DND-41 (cell line): ENCODE measurements around the gene AHNAK2.

Experiments used
- ATAC-seq: fragments of 200-7000 bp; cut with Tn5 transposase; 3 replicates; pipeline ENCODE4 v1.9.1; 2021; ENCODE audit warnings: low read depth; ENCODE audit not compliant: insufficient read depth
- DNase-seq: peaks from one replicate; pipeline ENCODE4 v3.0.0-alpha.2; 2020
- H2AFZ ChIP-seq: 2 replicates; pipeline ENCODE4 v1.6.0; 2012; ENCODE audit warnings: low read depth, low read length
- H3K27ac ChIP-seq: 2 replicates; pipeline ENCODE4 v1.5.1; 2012; ENCODE audit warnings: low read length, inconsistent platforms
- H3K27me3 ChIP-seq: fragments of 200-600 bp; sonication (generic); 2 replicates; pipeline ENCODE4 v1.6.0; 2012; ENCODE audit warnings: low read length, mild to moderate bottlenecking, inconsistent platforms; ENCODE audit not compliant: insufficient read depth, poor library complexity
- H3K36me3 ChIP-seq: 2 replicates; pipeline ENCODE4 v1.5.1; 2012; ENCODE audit warnings: low read length, inconsistent platforms; ENCODE audit not compliant: insufficient read depth
- H3K4me1 ChIP-seq: 2 replicates; pipeline ENCODE4 v1.5.1; 2012; ENCODE audit warnings: mild to moderate bottlenecking, low read length; ENCODE audit not compliant: insufficient read depth
- H3K4me2 ChIP-seq: 2 replicates; pipeline ENCODE4 v1.6.0; 2012; ENCODE audit warnings: mild to moderate bottlenecking, moderate library complexity, low read length, inconsistent platforms; ENCODE audit not compliant: insufficient read depth
- H3K4me3 ChIP-seq, 2 experiments: fragments of 200-600 bp in 1 of 2; shearing (Covaris generic) in 1 of 2; 2 replicates each; pipeline ENCODE4 v1.5.1; 2012 to 2016; ENCODE audit warnings: inconsistent platforms in 2 of 2, low read length in 2 of 2, mild to moderate bottlenecking in 2 of 2, low read depth in 1 of 2, moderate library complexity in 1 of 2
- H3K79me2 ChIP-seq: 2 replicates; pipeline ENCODE4 v1.6.0; 2012; ENCODE audit warnings: low read length, inconsistent platforms; ENCODE audit not compliant: insufficient read depth
- H3K9ac ChIP-seq: 2 replicates; pipeline ENCODE4 v1.6.0; 2012; ENCODE audit warnings: low read depth, mild to moderate bottlenecking, inconsistent platforms, low read length, moderate library complexity
- H3K9me3 ChIP-seq: 2 replicates; pipeline ENCODE4 v1.5.1; 2012; ENCODE audit warnings: low read length, moderate library complexity, mild to moderate bottlenecking, inconsistent platforms; ENCODE audit not compliant: insufficient read depth, severe bottlenecking
- H4K20me1 ChIP-seq: 2 replicates; pipeline ENCODE4 v1.6.0; 2012; ENCODE audit warnings: low read length; ENCODE audit not compliant: insufficient read depth
- CTCF ChIP-seq: IDR thresholded peaks from 2 replicates; pipeline ENCODE4 v1.5.1; 2012; ENCODE audit warnings: borderline replicate concordance, low read length, moderate library complexity, mild to moderate bottlenecking; ENCODE audit not compliant: poor library complexity, severe bottlenecking; ENCODE audit errors: extremely low read depth
- EZH2 ChIP-seq: IDR thresholded peaks from 3 replicates; pipeline ENCODE4 v1.6.1; 2012; ENCODE audit warnings: borderline replicate concordance, low read depth, mild to moderate bottlenecking, moderate library complexity, low read length, inconsistent platforms; ENCODE audit not compliant: severe bottlenecking

The AHNAK2 gene

GRCh38 chr14:104996032-104996431, 17.9 kb upstream of the AHNAK2 start:
- Histone ChIP-seq H3K4me3 (no peak overlapping the region), H3K4me1 (no peaks in the 10 kb centered on the region), H2AFZ (no peak overlapping the region), H3K36me3 (no peaks in the 10 kb centered on the region; the same call in 1 of the 2 replicates), H4K20me1 (0 out of 2 replicates have a peak, but pooled peaks cover 3% of the 10 kb centered on the region), H3K4me2 (no peak overlapping the region), H3K27ac (no peak overlapping the region), H3K9me3 (no peaks in the 10 kb centered on the region), H3K9ac (no peak overlapping the region), H3K79me2 (no peaks in the 10 kb centered on the region; the same call in 1 of the 2 replicates), H3K27me3 (no peaks in the 10 kb centered on the region)
- ATAC-seq = no peak
- DNase-seq = no peak
- no peak for TF ChIP-seq CTCF
- TF ChIP-seq EZH2 = no peak

GRCh38 chr14:104994978-104995377, 16.8 kb upstream of the AHNAK2 start:
- no peaks in the 10 kb centered on the region; the same call in 1 of the 2 replicates for H3K36me3 ChIP-seq
- no peak overlapping the region for H2AFZ ChIP-seq
- H3K27ac ChIP-seq = no peak overlapping the region
- DNase-seq = no peak
- no peak for ATAC-seq
- no peak overlapping the region for H3K4me3 ChIP-seq
- 0 out of 2 replicates have a peak, but pooled peaks cover 3% of the 10 kb centered on the region for H4K20me1 ChIP-seq
- no peak overlapping the region for H3K4me2 ChIP-seq
- TF ChIP-seq CTCF (no peak), EZH2 (no peak)
- H3K9ac ChIP-seq = no peak overlapping the region
- H3K79me2 ChIP-seq = no peaks in the 10 kb centered on the region; the same call in 1 of the 2 replicates
- no peaks in the 10 kb centered on the region for H3K27me3 ChIP-seq
- no peaks in the 10 kb centered on the region for H3K4me1 ChIP-seq
- H3K9me3 ChIP-seq = no peaks in the 10 kb centered on the region

- TF ChIP-seq EZH2 (no peak), CTCF (no peak)
- Histone ChIP-seq H3K4me3 (no peak overlapping the region), H3K27me3 (no peaks in the 10 kb centered on the region), H3K79me2 (no peaks in the 10 kb centered on the region), H2AFZ (no peak overlapping the region), H3K9ac (no peak overlapping the region), H3K9me3 (no peaks in the 10 kb centered on the region), H4K20me1 (0 out of 2 replicates have a peak, but pooled peaks cover 3% of the 10 kb centered on the region), H3K4me1 (no peaks in the 10 kb centered on the region), H3K27ac (no peak overlapping the region), H3K36me3 (no peaks in the 10 kb centered on the region; the same call in 1 of the 2 replicates), H3K4me2 (no peak overlapping the region)
- no peak for DNase-seq
- ATAC-seq = peak; percentile 22; the same call in 2 of the 3 replicates
Measured at GRCh38 chr14:104993808-104994591, 15.8 kb upstream of the AHNAK2 start.
